ENCODE results near the gene PLAA.
"Not testable (repeated sequence)": the region's sequence is repeated elsewhere in the genome, so short reads cannot be mapped to it uniquely, and the experiment has no call there.

PLAA gene

GRCh38 chr9:26875155-26875554 lies 71.9 kb downstream of the PLAA start:
- H3K4me1 ChIP-seq (ENCODE audit: control insufficient read depth, insufficient read depth, low read length); H3K4me3 ChIP-seq (ENCODE audit: low read depth, low read length); H3K27ac ChIP-seq (ENCODE audit: extremely low read depth, low read depth, low read length); H3K9me3 ChIP-seq (ENCODE audit: control insufficient read depth, insufficient read depth, low read depth, low read length): not testable (repeated sequence)
- H3K36me3 ChIP-seq (ENCODE audit: control insufficient read depth in 2 of 2, insufficient read depth in 1 of 2, low read length in 2 of 2), result peaks cover 0 to 15% of the 10 kb centered on the region in 2 experiments; a peak in 2 of 3 replicates
- CTCF ChIA-PET, result interaction anchor here (0.9 kb wide), 1 partner anchor 17 kb away, joined by 3 read pairs; no protein-coding TSS in a partner anchor
- POLR2A ChIA-PET, result interaction anchor here (1.2 kb wide), 1 partner anchor 17 kb away, joined by 3 read pairs; the partner anchor contains the start of gene CAAP1
- TF ChIP-seq ZNF121 (tag by site-specific recombination; IDR thresholded peaks at IDR 0.05), result peak; percentile 79

- Histone ChIP-seq H3K27ac (ENCODE audit: extremely low read depth, low read depth, low read length) (no peak overlapping the region), H3K36me3 (ENCODE audit: control insufficient read depth in 2 of 2, insufficient read depth in 1 of 2, low read length in 2 of 2) (peaks cover 0 to 14% of the 10 kb centered on the region in 2 experiments), H3K9me3 (ENCODE audit: control insufficient read depth, insufficient read depth, low read depth, low read length) (no peaks in the 10 kb centered on the region), H3K4me1 (ENCODE audit: control insufficient read depth, insufficient read depth, low read length) (no peaks in the 10 kb centered on the region), H3K4me3 (ENCODE audit: low read depth, low read length) (no peak overlapping the region)
- POLR2A ChIA-PET, result no interaction called here
- TF ChIP-seq ZNF140 (tag by site-specific recombination; IDR thresholded peaks at IDR 0.05) (no peak), KLF16 (tag by site-specific recombination; IDR thresholded peaks at IDR 0.05) (no peak), MZF1 (tag by site-specific recombination; IDR thresholded peaks at IDR 0.05; ENCODE audit: borderline replicate concordance) (no peak), ZNF747 (tag by site-specific recombination; IDR thresholded peaks at IDR 0.05) (no peak), ZNF518A (tag by site-specific recombination; conservative IDR thresholded peaks at IDR 0.05; ENCODE audit: low read depth) (no peak), ZNF223 (tag by site-specific recombination; IDR thresholded peaks at IDR 0.05) (no peak), ZNF335 (tag by site-specific recombination; conservative IDR thresholded peaks at IDR 0.05) (no peak)
- CTCF ChIA-PET, result no interaction called here
These were observed 76.8 kb downstream of the PLAA start for GRCh38 chr9:26870292-26870691.

- peaks cover 0 to 29% of the 10 kb centered on the region in 2 experiments for H3K36me3 ChIP-seq (ENCODE audit: control insufficient read depth in 2 of 2, insufficient read depth in 1 of 2, low read length in 2 of 2)
- CTCF ChIA-PET, result no interaction called here
These were observed 84.0 kb downstream of the PLAA start for GRCh38 chr9:26863074-26863473.

GRCh38 chr9:26856413-26857032 lies 90.5 kb downstream of the PLAA start:
- peaks cover 4 to 41% of the 10 kb centered on the region in 2 experiments; a peak in 2 of 3 replicates for H3K36me3 ChIP-seq (ENCODE audit: control insufficient read depth in 2 of 2, insufficient read depth in 1 of 2, low read length in 2 of 2)
- POLR2A ChIA-PET, result no interaction called here
- TF ChIP-seq ZNF626 (tag by site-specific recombination; IDR thresholded peaks at IDR 0.05) (no peak), CTCF (tag by site-specific recombination; IDR thresholded peaks at IDR 0.05) (0 out of 2 replicates have a peak, but pooled peaks have one; percentile 21), ZNF121 (tag by site-specific recombination; IDR thresholded peaks at IDR 0.05) (no peak), ZNF654 (tag by site-specific recombination; IDR thresholded peaks at IDR 0.05; ENCODE audit: low read depth) (peak; percentile 58), ZNF18 (tag by site-specific recombination; IDR thresholded peaks at IDR 0.05) (no peak), ZNF2 (tag by site-specific recombination; IDR thresholded peaks at IDR 0.05) (peak; percentile 80)

More at GRCh38 chr9:26863074-26863473, 84.0 kb downstream of the PLAA start:
- Histone ChIP-seq H3K27ac (ENCODE audit: extremely low read depth, low read depth, low read length) (no peak overlapping the region), H3K9me3 (ENCODE audit: control insufficient read depth, insufficient read depth, low read depth, low read length) (no peaks in the 10 kb centered on the region), H3K4me3 (ENCODE audit: low read depth, low read length) (no peak overlapping the region), H3K4me1 (ENCODE audit: control insufficient read depth, insufficient read depth, low read length) (no peaks in the 10 kb centered on the region)
- POLR2A ChIA-PET, result interaction anchor here (0.6 kb wide), 1 partner anchor 517 kb away, joined by 5 read pairs; no protein-coding TSS in a partner anchor
- peak; percentile 8; the same call in 1 of the 2 replicates for TF ChIP-seq ZNF654 (tag by site-specific recombination; IDR thresholded peaks at IDR 0.05; ENCODE audit: low read depth)
- no peak for TF ChIP-seq ZNF626 (tag by site-specific recombination; IDR thresholded peaks at IDR 0.05)

More at GRCh38 chr9:26856413-26857032, 90.5 kb downstream of the PLAA start:
- no peak overlapping the region for H3K4me3 ChIP-seq (ENCODE audit: low read depth, low read length)
- no peak overlapping the region for H3K27ac ChIP-seq (ENCODE audit: extremely low read depth, low read depth, low read length)
- H3K4me1 ChIP-seq (ENCODE audit: control insufficient read depth, insufficient read depth, low read length), result no peaks in the 10 kb centered on the region
- CTCF ChIA-PET, result interaction anchor here (0.5 to 3.6 kb wide), 25 partner anchors 9 to 1161 kb away, joined by 3 to 22 read pairs (median 4); no protein-coding TSS in a partner anchor
- no peaks in the 10 kb centered on the region for H3K9me3 ChIP-seq (ENCODE audit: control insufficient read depth, insufficient read depth, low read depth, low read length)
